SU-DHL-6 (cell line): ENCODE measurements around the gene VTI1A.

Source experiments
- H2AFZ ChIP-seq: fragments of 200-600 bp; sonication (generic); 2 replicates; pipeline ENCODE4 v1.6.1; 2014; ENCODE audit warnings: low read depth, mild to moderate bottlenecking, moderate library complexity, mixed read lengths, antibody characterized with exemption, low read length; ENCODE audit not compliant: severe bottlenecking
- H3F3A ChIP-seq: fragments of 200-600 bp; shearing (Covaris generic); 2 replicates; pipeline ENCODE4 v1.6.0; 2016; ENCODE audit warnings: antibody characterized with exemption, mild to moderate bottlenecking; ENCODE audit not compliant: insufficient read depth
- H3K27ac ChIP-seq: fragments of 200-600 bp; sonication (generic); 2 replicates; pipeline ENCODE4 v1.5.1; 2016; ENCODE audit warnings: low read depth, mild to moderate bottlenecking, low read length, moderate library complexity, mixed read lengths
- H3K27me3 ChIP-seq: fragments of 200-600 bp; sonication (generic), shearing (Covaris generic); 2 replicates; pipeline ENCODE4 v1.6.0; 2014; ENCODE audit warnings: mild to moderate bottlenecking, low read length
- H3K36me3 ChIP-seq: fragments of 200-600 bp; sonication (generic); 2 replicates; pipeline ENCODE4 v1.6.1; 2014; ENCODE audit warnings: mild to moderate bottlenecking, low read length, mixed read lengths
- H3K4me2 ChIP-seq: fragments of 300-600, 200-600 bp; shearing (Covaris generic), sonication (generic); 2 replicates; pipeline ENCODE4 v1.6.0; 2014; ENCODE audit warnings: low read length, low read depth, mild to moderate bottlenecking; ENCODE audit not compliant: poor library complexity, severe bottlenecking
- H3K4me3 ChIP-seq: fragments of 200-600 bp; sonication (generic); 2 replicates; pipeline ENCODE4 v1.5.1; 2014; ENCODE audit warnings: antibody characterized with exemption, low read length, mild to moderate bottlenecking, mixed read lengths; ENCODE audit not compliant: insufficient read depth, poor library complexity, severe bottlenecking
- H3K79me2 ChIP-seq: fragments of 200-600 bp; sonication (generic); 2 replicates; pipeline ENCODE4 v1.6.1; 2014; ENCODE audit warnings: mild to moderate bottlenecking, low read length, moderate library complexity; ENCODE audit not compliant: insufficient read depth
- H3K9ac ChIP-seq: fragments of 200-600 bp; sonication (generic); 2 replicates; pipeline ENCODE4 v1.7.0; 2014; ENCODE audit warnings: mild to moderate bottlenecking, low read length
- H3K9me2 ChIP-seq: fragments of 200-600 bp; sonication (generic); replicated peaks from 2 replicates; pipeline ENCODE4 v1.6.1; 2014; ENCODE audit warnings: low read length; ENCODE audit not compliant: insufficient read depth
- H3K9me3 ChIP-seq: fragments of 200-600 bp; sonication (generic); 2 replicates; pipeline ENCODE4 v1.6.1; 2014; ENCODE audit warnings: low read length, mixed read lengths; ENCODE audit not compliant: insufficient read depth
- H4K20me1 ChIP-seq: fragments of 200-600 bp; sonication (generic); 2 replicates; pipeline ENCODE4 v1.6.1; 2014; ENCODE audit warnings: low read depth, mild to moderate bottlenecking, antibody characterized with exemption, low read length, moderate library complexity, mixed read lengths
- EZH2phosphoT487 ChIP-seq: fragments of 200-600 bp; sonication (generic), shearing (Covaris generic); conservative IDR thresholded peaks from 2 replicates; pipeline ENCODE4 v1.6.1; 2018; ENCODE audit warnings: mild to moderate bottlenecking, antibody characterized with exemption, low read length, moderate library complexity, mixed read lengths
- TF ChIP-seq, protein P1 (sequence below): fragments of 200-600 bp; sonication (generic); IDR thresholded peaks from one replicate; pipeline ENCODE4 v1.5.1; 2017; ENCODE audit warnings: antibody characterized with exemption, mild to moderate bottlenecking, low read length, moderate library complexity; ENCODE audit not compliant: insufficient read depth, poor library complexity, severe bottlenecking

VTI1A gene

DNA sequence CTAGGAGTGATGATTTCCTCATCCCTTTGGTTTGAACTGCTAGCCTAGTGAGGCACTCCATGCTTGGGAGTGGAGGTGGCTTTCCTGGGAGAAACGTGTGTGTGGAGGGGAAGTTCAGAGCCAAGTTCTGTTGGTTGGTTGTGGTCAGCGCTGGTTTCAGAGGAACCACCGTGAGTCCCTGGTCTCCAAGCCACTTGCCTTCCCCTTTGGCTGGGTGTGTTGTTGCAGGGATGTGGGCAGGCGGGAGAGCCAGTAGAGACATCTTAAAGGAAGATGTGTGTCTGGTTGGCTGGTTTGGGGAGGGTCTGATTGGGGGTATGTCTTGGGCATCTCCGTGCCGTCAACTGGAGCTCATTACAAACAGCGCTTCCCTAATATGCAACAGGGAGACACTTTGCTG is 372.2 kb downstream of the VTI1A start:
- TF ChIP-seq, protein P1, sequence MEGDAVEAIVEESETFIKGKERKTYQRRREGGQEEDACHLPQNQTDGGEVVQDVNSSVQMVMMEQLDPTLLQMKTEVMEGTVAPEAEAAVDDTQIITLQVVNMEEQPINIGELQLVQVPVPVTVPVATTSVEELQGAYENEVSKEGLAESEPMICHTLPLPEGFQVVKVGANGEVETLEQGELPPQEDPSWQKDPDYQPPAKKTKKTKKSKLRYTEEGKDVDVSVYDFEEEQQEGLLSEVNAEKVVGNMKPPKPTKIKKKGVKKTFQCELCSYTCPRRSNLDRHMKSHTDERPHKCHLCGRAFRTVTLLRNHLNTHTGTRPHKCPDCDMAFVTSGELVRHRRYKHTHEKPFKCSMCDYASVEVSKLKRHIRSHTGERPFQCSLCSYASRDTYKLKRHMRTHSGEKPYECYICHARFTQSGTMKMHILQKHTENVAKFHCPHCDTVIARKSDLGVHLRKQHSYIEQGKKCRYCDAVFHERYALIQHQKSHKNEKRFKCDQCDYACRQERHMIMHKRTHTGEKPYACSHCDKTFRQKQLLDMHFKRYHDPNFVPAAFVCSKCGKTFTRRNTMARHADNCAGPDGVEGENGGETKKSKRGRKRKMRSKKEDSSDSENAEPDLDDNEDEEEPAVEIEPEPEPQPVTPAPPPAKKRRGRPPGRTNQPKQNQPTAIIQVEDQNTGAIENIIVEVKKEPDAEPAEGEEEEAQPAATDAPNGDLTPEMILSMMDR, result no peak
- TF ChIP-seq EZH2phosphoT487, result no peak
- Histone ChIP-seq H2AFZ (no peak overlapping the region), H3K36me3 (no peaks in the 10 kb centered on the region), H4K20me1 (no peaks in the 10 kb centered on the region), H3K27ac (no peak overlapping the region), H3K9me3 (no peaks in the 10 kb centered on the region), H3K79me2 (no peaks in the 10 kb centered on the region), H3K4me3 (no peak overlapping the region), H3K9me2 (no peaks in the 10 kb centered on the region), H3K27me3 (no peaks in the 10 kb centered on the region), H3F3A (no peaks in the 10 kb centered on the region), H3K4me2 (no peak overlapping the region), H3K9ac (no peak overlapping the region)

DNA sequence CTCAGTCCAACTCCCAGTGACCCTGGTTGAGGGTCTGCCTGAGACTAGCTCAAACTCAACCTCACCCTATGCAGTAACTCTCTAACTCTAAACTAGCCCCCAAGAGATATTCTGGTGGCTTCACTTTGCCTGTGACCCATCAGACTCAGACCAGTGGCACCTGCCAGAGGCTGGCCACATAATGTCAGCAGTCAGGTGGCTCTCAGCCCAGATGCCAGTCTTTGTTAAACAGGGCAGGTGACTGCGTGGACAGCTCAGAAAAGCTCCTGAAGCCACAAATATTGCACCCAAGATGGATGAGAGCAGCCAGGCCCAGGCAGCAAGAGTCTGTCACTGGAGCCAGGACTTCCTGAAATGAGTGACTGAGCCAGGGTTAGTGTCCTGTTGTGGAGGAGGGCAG is 373.3 kb downstream of the VTI1A start:
- no peak overlapping the region for H3K4me2 ChIP-seq
- no peaks in the 10 kb centered on the region for H3K79me2 ChIP-seq
- no peak overlapping the region for H3K4me3 ChIP-seq
- H3K9ac ChIP-seq, result no peak overlapping the region
- no peak overlapping the region for H3K27ac ChIP-seq
- H3K9me2 ChIP-seq, result no peaks in the 10 kb centered on the region
- no peak overlapping the region for H2AFZ ChIP-seq
- TF ChIP-seq, protein P1, result no peak
- TF ChIP-seq EZH2phosphoT487, result no peak
- no peaks in the 10 kb centered on the region for H4K20me1 ChIP-seq
- H3F3A ChIP-seq, result no peaks in the 10 kb centered on the region
- no peaks in the 10 kb centered on the region for H3K36me3 ChIP-seq
- no peaks in the 10 kb centered on the region for H3K27me3 ChIP-seq
- no peaks in the 10 kb centered on the region for H3K9me3 ChIP-seq

DNA sequence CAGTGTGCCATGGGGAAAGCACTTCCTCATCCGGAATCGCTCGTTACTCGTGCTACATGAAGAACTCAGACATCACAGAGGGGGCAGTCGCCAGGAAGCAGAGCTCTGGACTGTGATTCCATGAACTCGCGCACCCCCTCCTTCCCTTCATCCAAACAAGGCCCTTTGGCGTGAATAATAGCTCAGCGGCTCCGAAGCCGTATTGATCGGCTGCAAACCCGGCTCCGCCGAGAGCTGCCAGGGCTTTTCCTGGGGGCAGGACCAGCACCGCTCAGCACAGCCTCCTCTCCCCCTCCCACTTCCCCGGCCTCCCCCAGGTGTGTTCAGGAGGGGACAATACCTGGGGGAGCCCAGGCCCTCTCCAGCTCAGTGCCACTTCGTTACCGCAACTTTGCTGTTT is 374.0 kb downstream of the VTI1A start:
- H3F3A ChIP-seq, result no peaks in the 10 kb centered on the region
- no peak overlapping the region for H3K4me3 ChIP-seq
- H3K79me2 ChIP-seq, result no peaks in the 10 kb centered on the region
- no peaks in the 10 kb centered on the region for H3K27me3 ChIP-seq
- H3K9ac ChIP-seq, result no peak overlapping the region
- TF ChIP-seq EZH2phosphoT487, result no peak
- TF ChIP-seq, protein P1, result no peak
- H2AFZ ChIP-seq, result no peak overlapping the region
- H3K36me3 ChIP-seq, result no peaks in the 10 kb centered on the region
- H4K20me1 ChIP-seq, result no peaks in the 10 kb centered on the region
- no peaks in the 10 kb centered on the region for H3K9me3 ChIP-seq
- no peaks in the 10 kb centered on the region for H3K9me2 ChIP-seq
- H3K27ac ChIP-seq, result no peak overlapping the region
- H3K4me2 ChIP-seq, result no peak overlapping the region

DNA sequence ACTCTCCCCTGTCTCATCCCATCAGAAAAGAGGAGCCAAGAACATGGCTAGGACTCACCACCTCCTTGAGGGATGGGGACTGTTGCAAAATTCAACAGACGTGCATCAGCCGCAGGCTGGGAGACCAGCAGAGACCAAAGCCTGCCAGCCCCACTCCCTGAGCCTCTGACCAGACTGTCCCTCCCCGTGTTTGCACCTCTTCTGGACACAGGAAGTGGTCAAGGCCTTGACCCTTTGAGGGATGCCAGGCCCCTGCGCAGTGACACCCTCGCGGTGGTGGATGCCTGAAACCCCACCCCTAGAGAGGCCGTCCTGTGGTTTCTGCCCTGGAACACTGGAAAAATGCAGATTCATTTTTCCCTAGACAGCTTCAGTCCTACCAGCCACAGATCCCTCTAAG is 374.6 kb downstream of the VTI1A start:
- Histone ChIP-seq H3K9me3 (no peaks in the 10 kb centered on the region), H3K79me2 (no peaks in the 10 kb centered on the region), H3F3A (no peaks in the 10 kb centered on the region), H2AFZ (no peak overlapping the region), H4K20me1 (no peaks in the 10 kb centered on the region), H3K4me2 (no peak overlapping the region), H3K9me2 (no peaks in the 10 kb centered on the region), H3K36me3 (no peaks in the 10 kb centered on the region), H3K4me3 (no peak overlapping the region), H3K27me3 (no peaks in the 10 kb centered on the region), H3K27ac (no peak overlapping the region), H3K9ac (no peak overlapping the region)
- TF ChIP-seq, protein P1, result no peak
- TF ChIP-seq EZH2phosphoT487, result no peak
